Measurements from ENCODE around the gene UGT1A6.
"Not testable (repeated sequence)": the region's sequence is repeated elsewhere in the genome, so short reads cannot be mapped to it uniquely, and the experiment has no call there.

The UGT1A6 gene

DNA sequence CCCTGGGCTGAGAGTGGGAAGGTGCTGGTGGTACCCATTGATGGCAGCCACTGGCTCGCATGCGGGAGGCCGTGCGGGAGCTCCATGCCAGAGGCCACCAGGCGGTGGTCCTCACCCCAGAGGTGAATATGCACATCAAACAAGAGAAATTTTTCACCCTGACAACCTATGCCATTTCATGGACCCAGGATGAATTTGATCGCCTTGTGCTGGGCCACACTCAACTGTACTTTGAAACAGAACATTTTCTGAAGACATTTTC, 54.5 kb downstream of the UGT1A6 start:
- no peak overlapping the region for H3K27ac ChIP-seq (replicated peaks)
- no peak for DNase-seq (ENCODE audit: low read depth in 1 of 2, low spot score in 1 of 2)
- H3K27me3 ChIP-seq (ENCODE audit: insufficient read depth, poor library complexity, severe bottlenecking) = no peaks in the 10 kb centered on the region
- no peak for TF ChIP-seq POLR2AphosphoS5 (IDR thresholded peaks at IDR 0.05; ENCODE audit: low read depth)
- no peak for TF ChIP-seq REST (IDR thresholded peaks at IDR 0.05; ENCODE audit: insufficient replicate concordance, low read depth)
- TF ChIP-seq, protein P1, sequence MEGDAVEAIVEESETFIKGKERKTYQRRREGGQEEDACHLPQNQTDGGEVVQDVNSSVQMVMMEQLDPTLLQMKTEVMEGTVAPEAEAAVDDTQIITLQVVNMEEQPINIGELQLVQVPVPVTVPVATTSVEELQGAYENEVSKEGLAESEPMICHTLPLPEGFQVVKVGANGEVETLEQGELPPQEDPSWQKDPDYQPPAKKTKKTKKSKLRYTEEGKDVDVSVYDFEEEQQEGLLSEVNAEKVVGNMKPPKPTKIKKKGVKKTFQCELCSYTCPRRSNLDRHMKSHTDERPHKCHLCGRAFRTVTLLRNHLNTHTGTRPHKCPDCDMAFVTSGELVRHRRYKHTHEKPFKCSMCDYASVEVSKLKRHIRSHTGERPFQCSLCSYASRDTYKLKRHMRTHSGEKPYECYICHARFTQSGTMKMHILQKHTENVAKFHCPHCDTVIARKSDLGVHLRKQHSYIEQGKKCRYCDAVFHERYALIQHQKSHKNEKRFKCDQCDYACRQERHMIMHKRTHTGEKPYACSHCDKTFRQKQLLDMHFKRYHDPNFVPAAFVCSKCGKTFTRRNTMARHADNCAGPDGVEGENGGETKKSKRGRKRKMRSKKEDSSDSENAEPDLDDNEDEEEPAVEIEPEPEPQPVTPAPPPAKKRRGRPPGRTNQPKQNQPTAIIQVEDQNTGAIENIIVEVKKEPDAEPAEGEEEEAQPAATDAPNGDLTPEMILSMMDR (IDR thresholded peaks at IDR 0.05; ENCODE audit: insufficient read depth, low read length) = no peak
- TF ChIP-seq SPI1 (IDR thresholded peaks at IDR 0.05; ENCODE audit: borderline replicate concordance, low read depth) = no peak
- TF ChIP-seq GABPA (IDR thresholded peaks at IDR 0.05; ENCODE audit: low read depth) = no peak
- no peak overlapping the region for H3K4me3 ChIP-seq (replicated peaks; ENCODE audit: insufficient read depth, low read length)

GRCh38 chr2:233750689-233751088, 58.0 kb downstream of the UGT1A6 start:
- DNase-seq (ENCODE audit: low read depth in 1 of 2, low spot score in 1 of 2); H3K4me3 ChIP-seq (replicated peaks; ENCODE audit: insufficient read depth, low read length); H3K27ac ChIP-seq (replicated peaks); H3K27me3 ChIP-seq (ENCODE audit: insufficient read depth, poor library complexity, severe bottlenecking): not testable (repeated sequence)

- not testable (repeated sequence) for H3K27ac ChIP-seq (replicated peaks); H3K27me3 ChIP-seq (ENCODE audit: insufficient read depth, poor library complexity, severe bottlenecking); H3K4me3 ChIP-seq (replicated peaks; ENCODE audit: insufficient read depth, low read length); DNase-seq (ENCODE audit: low read depth in 1 of 2, low spot score in 1 of 2)
These were observed 58.7 kb downstream of the UGT1A6 start for GRCh38 chr2:233751212-233752009.

DNA sequence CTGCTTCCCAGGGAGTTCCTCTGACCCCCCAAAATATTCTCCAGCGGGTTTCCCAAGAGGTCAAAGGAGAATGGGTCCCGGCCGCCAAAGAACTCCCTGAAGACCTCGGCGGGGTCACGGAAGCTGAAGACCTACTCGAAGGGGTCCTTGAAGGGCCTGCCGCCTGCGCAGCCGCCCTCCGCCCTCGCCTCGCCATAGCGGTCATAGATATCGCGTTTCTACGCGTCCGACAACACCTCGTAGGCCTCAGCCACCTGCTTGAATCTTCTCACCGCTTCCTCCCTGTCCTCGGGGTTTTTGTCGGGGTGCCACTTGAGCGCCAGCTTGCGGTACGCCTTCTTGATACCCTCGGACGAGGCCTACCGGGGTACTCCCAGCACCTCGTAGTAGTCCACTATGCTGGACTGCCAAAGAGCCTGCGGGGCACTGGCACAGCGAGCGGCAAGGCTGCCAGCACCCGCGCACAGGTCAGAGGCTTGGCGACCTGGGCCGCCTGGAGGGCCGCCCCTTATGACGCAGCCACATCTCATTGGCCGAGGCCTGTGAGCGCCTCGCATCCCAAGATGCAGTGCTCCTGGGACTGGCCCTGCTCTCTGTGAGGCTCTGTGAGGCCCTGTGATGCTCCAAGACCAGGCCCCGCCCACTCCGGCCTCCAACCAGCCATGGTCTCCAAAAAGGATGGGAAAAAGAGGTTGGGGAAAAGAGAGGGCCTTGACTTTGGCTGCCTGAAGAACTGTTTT, 62.4 kb downstream of the UGT1A6 start:
- Histone ChIP-seq H3K27me3 (ENCODE audit: insufficient read depth, poor library complexity, severe bottlenecking) (no peaks in the 10 kb centered on the region), H3K27ac (replicated peaks) (no peak overlapping the region), H3K4me3 (replicated peaks; ENCODE audit: insufficient read depth, low read length) (no peak overlapping the region)
- TF ChIP-seq POLR2AphosphoS5 (IDR thresholded peaks at IDR 0.05; ENCODE audit: low read depth) = no peak
- no peak for DNase-seq (ENCODE audit: low read depth in 1 of 2, low spot score in 1 of 2)

DNA sequence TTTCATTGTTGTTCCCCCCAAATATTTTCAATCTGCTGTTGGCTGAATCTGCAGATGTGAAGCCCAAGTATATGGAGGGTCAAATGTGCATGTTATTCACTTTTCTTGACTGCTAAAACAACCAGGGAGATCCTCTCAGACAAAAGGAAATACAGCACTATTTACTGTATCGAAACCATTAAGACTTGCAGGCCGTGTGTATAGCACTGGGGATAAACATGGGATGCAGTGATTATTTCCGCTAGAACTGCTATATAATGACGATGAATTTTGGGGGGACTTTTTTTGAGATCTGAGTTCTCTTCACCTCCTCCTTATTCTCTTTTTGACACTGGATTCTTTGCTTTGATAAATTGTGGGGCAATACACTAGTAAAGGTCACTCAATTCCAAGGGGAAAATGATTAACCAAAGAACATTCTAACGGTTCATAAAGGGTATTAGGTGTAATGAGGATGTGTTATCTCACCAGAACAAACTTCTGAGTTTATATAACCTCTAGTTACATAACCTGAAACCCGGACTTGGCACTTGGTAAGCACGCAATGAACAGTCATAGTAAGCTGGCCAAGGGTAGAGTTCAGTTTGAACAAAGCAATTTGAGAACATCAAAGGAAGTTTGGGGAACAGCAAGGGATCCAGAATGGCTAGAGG, 63.9 kb downstream of the UGT1A6 start:
- TF ChIP-seq REST (IDR thresholded peaks at IDR 0.05; ENCODE audit: insufficient replicate concordance, low read depth) (no peak), SPI1 (IDR thresholded peaks at IDR 0.05; ENCODE audit: borderline replicate concordance, low read depth) (no peak), GABPA (IDR thresholded peaks at IDR 0.05; ENCODE audit: low read depth) (no peak)
- TF ChIP-seq, protein P1 (IDR thresholded peaks at IDR 0.05; ENCODE audit: insufficient read depth, low read length) = no peak
- no peaks in the 10 kb centered on the region for H3K27me3 ChIP-seq (ENCODE audit: insufficient read depth, poor library complexity, severe bottlenecking)
- no peak for DNase-seq (ENCODE audit: low read depth in 1 of 2, low spot score in 1 of 2)
- H3K4me3 ChIP-seq (replicated peaks; ENCODE audit: insufficient read depth, low read length) = no peak overlapping the region
- no peak overlapping the region for H3K27ac ChIP-seq (replicated peaks)
